Heart left ventricle (tissue), 16 donors: Measurements from ENCODE around the gene VPS37C. TPM values are rescaled to one million over a fixed set of nuclear protein-coding genes. Genes with fewer than 3 reads are reported as not detected.

Source experiments
- ATAC-seq, 4 donors: fragments of 200-7000 bp; cut with Tn5 transposase; one replicate each; pipeline ENCODE4 v1.9.1; 2020 to 2022; ENCODE audit warnings: moderate library complexity in 4 of 4, mild to moderate bottlenecking in 3 of 4, moderate number of reproducible peaks in 1 of 4
- DNase-seq, 5 donors: peaks; one replicate each; pipeline ENCODE4 v3.0.0-alpha.2; 2020
- H3K27ac ChIP-seq, 12 donors: fragments of 200-600 bp; sonication (generic) in 4 of 12; one replicate each; pipeline versions ENCODE4 v1.5.0 to v1.8.0; 2016 to 2022; ENCODE audit warnings: mild to moderate bottlenecking in 2 of 12
- H3K27me3 ChIP-seq, 9 donors: fragments of 200-600 bp; sonication (generic) in 2 of 9; one replicate each; pipeline versions ENCODE4 v1.5.1 to v1.8.0; 2016 to 2022; ENCODE audit warnings: mild to moderate bottlenecking in 3 of 9
- H3K36me3 ChIP-seq, 9 donors: fragments of 200-600 bp; sonication (generic) in 2 of 9; one replicate each; pipeline versions ENCODE4 v1.5.0 to v1.8.0; 2018 to 2022; ENCODE audit warnings: mild to moderate bottlenecking in 2 of 9
- H3K4me1 ChIP-seq, 12 donors: fragments of 200-600 bp; sonication (generic) in 4 of 12; one replicate each; pipeline versions ENCODE4 v1.5.0 to v1.8.0; 2016 to 2022; ENCODE audit warnings: mild to moderate bottlenecking in 3 of 12
- H3K4me3 ChIP-seq, 12 donors: fragments of 200-600 bp; sonication (generic) in 4 of 12; one replicate each; pipeline versions ENCODE4 v1.5.0 to v1.8.0; 2017 to 2022; ENCODE audit warnings: mild to moderate bottlenecking in 9 of 12, moderate library complexity in 4 of 12
- H3K9me3 ChIP-seq, 12 donors: fragments of 200-600 bp; sonication (generic) in 4 of 12; one replicate each; pipeline versions ENCODE4 v1.5.0 to v1.8.0; 2016 to 2022; ENCODE audit warnings: mild to moderate bottlenecking in 1 of 12
- POLR2A ChIP-seq, 2 donors: fragments of 450-650 bp; IDR thresholded peaks; one replicate each; pipeline ENCODE4 v1.6.1; 2017; ENCODE audit warnings: antibody characterized with exemption in 2 of 2, mild to moderate bottlenecking in 2 of 2, moderate library complexity in 2 of 2
- WGBS, 4 donors: extraction: QIAGEN DNeasy Blood & Tissue Kit in 2 of 4; methylation state at CpG; one replicate each; pipeline versions ENCODE4 v1.1.5 to v1.1.7; 2013 to 2018; 5-methylcytosine and 5-hydroxymethylcytosine counted together
- intact Hi-C, 10 donors: fragments of 100-400 bp; cut with DNase I; formaldehyde crosslinking; loops; one replicate each; pipeline versions ENCODE4 v1.11.1 to v1.14.2; 2022
- polyA plus RNA-seq, 2 donors: library from polyadenylated mRNA; stranded (reverse); fragments of 200-250 nt; gene quantifications; one replicate each; pipeline ENCODE4 v1.2.3, GENCODE V29; 2013
- total RNA-seq, 9 donors: library from RNA; depleted of rRNA in 2 of 9; stranded (reverse); fragments of >200 nt in 2 of 9; fragmentation: NEBNext Ultra II Directional in 3 of 9; extraction: Animal tissue kit (Norgen Biotek cat#: 25700) in 3 of 9; gene quantifications; one replicate each; pipeline versions ENCODE4 v1.1.0 to v1.2.4, GENCODE V29; 2016 to 2023
- TF ChIP-seq, protein P1 (sequence below), 12 donors: fragments of 200-600 bp; sonication (generic) in 4 of 12; IDR thresholded peaks; one replicate each; pipeline versions ENCODE4 v1.5.0 to v1.8.0; 2018 to 2022; ENCODE audit warnings: antibody characterized with exemption in 12 of 12, mild to moderate bottlenecking in 5 of 12
- donor health status: ischemic (EF 13 %, LVEDD 7.1; RV severe dilation, severe dysfunction).
- donor health status: healthy with polysubstance abuse.
- donor health status: DM: no; HTN: yes; CAD: no.
- donor health status: DM: no; HTN: no; CAD: no.
- donor health status: ischemic (EF 25% LVEDD 6.9; RV normal size, moderate dysfunction).
- donor health status: ischemic (EF 25% LVEDD 5.7; RV mildly dilated, moderate dysfunction).
- donor health status: healthy.
- donor health status: DM: yes; HTN: yes; CAD: no.
- donor health status: ischemic (EF 35%, LVEDD 5.7; RV mildly dilated, moderate dysfunction).
- donor health status: nonischemic (EF 11% LVEDD 7.7; RV severe dilation, severe dysfunction).
- donor health status: DM: yes; HTN: yes; CAD: no.
- donor health status: PGD.
- donor health status: ischemic (EF 29% LVEDD 5.4; RV normal size, mild dysfunction).
- donor health status: nonischemic (EF 23%, LVEDD 6.1; RV moderate dilation, normal function).

The VPS37C gene
- total and polyA plus RNA-seq, 11 donors = 11.0 to 29.0 (median 17.1) TPM

DNA sequence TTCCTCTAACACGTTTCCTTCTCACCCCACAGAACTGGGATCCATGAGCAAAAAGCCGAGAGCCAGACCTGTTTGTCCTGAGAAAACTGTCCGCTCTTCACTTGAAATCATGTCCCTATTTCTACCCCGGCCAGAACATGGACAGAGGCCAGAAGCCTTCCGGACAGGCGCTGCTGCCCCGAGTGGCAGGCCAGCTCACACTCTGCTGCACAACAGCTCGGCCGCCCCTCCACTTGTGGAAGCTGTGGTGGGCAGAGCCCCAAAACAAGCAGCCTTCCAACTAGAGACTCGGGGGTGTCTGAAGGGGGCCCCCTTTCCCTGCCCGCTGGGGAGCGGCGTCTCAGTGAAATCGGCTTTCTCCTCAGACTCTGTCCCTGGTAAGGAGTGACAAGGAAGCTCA, 35.0 kb downstream of the VPS37C start:
- peaks cover 0 to 12% (median 0%) of the 10 kb centered on the region in 9 donors for H3K36me3 ChIP-seq
- H3K4me1 ChIP-seq = peaks cover 0 to 27% (median 9%) of the 10 kb centered on the region in 12 donors
- H3K9me3 ChIP-seq = no peaks in the 10 kb centered on the region
- TF ChIP-seq POLR2A (IDR thresholded peaks at IDR 0.05) = no peak
- TF ChIP-seq, protein P1, sequence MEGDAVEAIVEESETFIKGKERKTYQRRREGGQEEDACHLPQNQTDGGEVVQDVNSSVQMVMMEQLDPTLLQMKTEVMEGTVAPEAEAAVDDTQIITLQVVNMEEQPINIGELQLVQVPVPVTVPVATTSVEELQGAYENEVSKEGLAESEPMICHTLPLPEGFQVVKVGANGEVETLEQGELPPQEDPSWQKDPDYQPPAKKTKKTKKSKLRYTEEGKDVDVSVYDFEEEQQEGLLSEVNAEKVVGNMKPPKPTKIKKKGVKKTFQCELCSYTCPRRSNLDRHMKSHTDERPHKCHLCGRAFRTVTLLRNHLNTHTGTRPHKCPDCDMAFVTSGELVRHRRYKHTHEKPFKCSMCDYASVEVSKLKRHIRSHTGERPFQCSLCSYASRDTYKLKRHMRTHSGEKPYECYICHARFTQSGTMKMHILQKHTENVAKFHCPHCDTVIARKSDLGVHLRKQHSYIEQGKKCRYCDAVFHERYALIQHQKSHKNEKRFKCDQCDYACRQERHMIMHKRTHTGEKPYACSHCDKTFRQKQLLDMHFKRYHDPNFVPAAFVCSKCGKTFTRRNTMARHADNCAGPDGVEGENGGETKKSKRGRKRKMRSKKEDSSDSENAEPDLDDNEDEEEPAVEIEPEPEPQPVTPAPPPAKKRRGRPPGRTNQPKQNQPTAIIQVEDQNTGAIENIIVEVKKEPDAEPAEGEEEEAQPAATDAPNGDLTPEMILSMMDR (IDR thresholded peaks at IDR 0.05) = peak in 6 of 12 donors; percentile 4 to 41 (median 25)
- peak in 2 of 5 donors; percentile 49 to 62 for DNase-seq
- H3K4me3 ChIP-seq = peak overlapping the region in 4 of 12 donors; percentile 5 to 37 (median 24)
- no peak overlapping the region for H3K27ac ChIP-seq
- H3K27me3 ChIP-seq = no peaks in the 10 kb centered on the region
- 36 to 51% (median 38%) methylated on average over 12 to 14 of the region's 14 CpGs for WGBS, 4 donors
- ATAC-seq = peak in 2 of 4 donors; percentile 21 to 44
- intact Hi-C loops = loop anchor here in 8 of 10 donors (5.0 to 10.0 kb wide), 5 partner anchors 61 to 349 kb away; partner anchors contain the start of gene TMEM132A (in 1 of the 8)

DNA sequence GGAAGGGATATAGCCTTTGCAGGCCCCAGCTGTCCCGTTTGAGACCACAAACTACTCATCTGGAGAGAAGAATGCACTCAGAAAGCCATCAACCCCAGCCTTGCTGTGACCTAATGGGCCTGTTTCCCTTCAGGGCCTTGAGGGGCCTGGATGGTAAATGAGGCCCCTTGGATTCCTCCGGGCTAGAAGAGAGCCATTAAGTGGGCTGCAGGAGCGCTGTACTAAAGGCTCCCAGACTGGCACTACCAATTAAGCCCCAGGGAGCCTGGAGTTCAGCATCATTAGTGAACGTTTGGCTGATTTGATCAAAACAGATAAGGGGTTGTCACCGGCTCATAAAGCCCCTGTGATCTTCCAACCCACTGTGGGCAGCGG, 35.9 kb downstream of the VPS37C start:
- Histone ChIP-seq H3K4me1 (peaks cover 0 to 36% (median 14%) of the 10 kb centered on the region in 12 donors), H3K27me3 (no peaks in the 10 kb centered on the region), H3K27ac (no peak overlapping the region), H3K36me3 (peaks cover 0 to 12% (median 0%) of the 10 kb centered on the region in 9 donors), H3K4me3 (no peak overlapping the region), H3K9me3 (no peaks in the 10 kb centered on the region)
- TF ChIP-seq POLR2A (IDR thresholded peaks at IDR 0.05) = no peak
- TF ChIP-seq, protein P1 (IDR thresholded peaks at IDR 0.05) = no peak
- intact Hi-C loops = loop anchor here in 8 of 10 donors (5.0 to 10.0 kb wide), 5 partner anchors 62 to 348 kb away; partner anchors contain the start of gene TMEM132A (in 1 of the 8)
- ATAC-seq (no peak), DNase-seq (no peak)
- WGBS, 4 donors = 84 to 89% (median 86%) methylated on average over 6 of the region's 6 CpGs

DNA sequence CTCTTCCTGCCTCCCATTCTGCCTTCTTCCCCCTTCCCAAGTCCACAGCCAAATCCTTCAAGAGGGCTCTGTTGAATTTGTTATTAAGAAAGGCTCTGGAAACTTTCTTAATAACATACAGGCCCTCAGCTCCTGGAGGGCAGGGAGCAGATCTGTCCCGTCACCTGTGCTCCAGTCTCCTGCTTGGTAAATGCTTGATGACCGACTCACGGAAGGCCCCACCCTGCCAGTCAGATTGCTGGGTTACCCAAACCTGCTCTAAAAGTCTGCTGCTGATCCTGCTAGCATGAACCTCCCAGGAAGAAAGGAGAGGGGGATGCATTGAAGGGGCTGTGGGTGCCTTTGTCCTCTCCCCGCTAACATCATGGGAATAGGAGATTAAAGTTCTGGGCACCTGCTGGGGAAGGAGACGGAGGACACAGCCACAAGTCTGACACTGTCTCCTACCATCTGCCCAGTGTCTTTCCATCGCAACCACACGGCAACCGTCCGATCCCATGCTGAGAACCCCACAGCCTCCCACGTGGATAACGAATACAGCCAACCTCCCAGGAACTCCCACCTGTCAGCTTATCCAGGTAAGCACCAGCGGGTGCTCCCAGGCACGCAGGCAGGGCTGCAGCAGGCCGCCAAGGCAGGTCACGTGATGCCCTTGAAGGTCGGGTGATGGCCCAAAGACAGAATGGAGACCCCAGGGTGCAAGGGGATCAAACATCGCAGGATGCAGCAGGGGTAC, 36.5 kb downstream of the VPS37C start:
- intact Hi-C loops = loop anchor here in 8 of 10 donors (5.0 to 10.0 kb wide), 5 partner anchors 63 to 347 kb away; partner anchors contain the start of gene TMEM132A (in 1 of the 8)

More for the DNA sequence above, 36.5 kb downstream of the VPS37C start:
- no peak overlapping the region for H3K4me3 ChIP-seq
- 86 to 94% (median 92%) methylated on average over 16 to 17 of the region's 17 CpGs for WGBS, 4 donors
- ATAC-seq = no peak
- no peaks in the 10 kb centered on the region for H3K27me3 ChIP-seq
- H3K27ac ChIP-seq = no peak overlapping the region
- H3K9me3 ChIP-seq = no peaks in the 10 kb centered on the region
- peaks cover 0 to 12% (median 0%) of the 10 kb centered on the region in 9 donors for H3K36me3 ChIP-seq
- peaks cover 0 to 31% (median 12%) of the 10 kb centered on the region in 12 donors for H3K4me1 ChIP-seq
- no peak for DNase-seq
- TF ChIP-seq, protein P1 (IDR thresholded peaks at IDR 0.05) = no peak
- no peak for TF ChIP-seq POLR2A (IDR thresholded peaks at IDR 0.05)
